Peyer's patch (tissue), 4 donors: ENCODE data around the gene MDM4. TPM values are rescaled to one million over a fixed set of nuclear protein-coding genes. Genes with fewer than 3 reads are reported as not detected.

ENCODE experiments used
- DNase-seq, 3 donors: peaks; one replicate each; pipeline ENCODE4 v3.0.0-alpha.2; 2017 to 2019
- H3K27ac ChIP-seq, 4 donors: fragments of 200-600 bp; sonication (generic); one replicate each; pipeline ENCODE4 v1.5.1; 2016 to 2019
- H3K27me3 ChIP-seq, 2 donors: fragments of 200-600 bp; sonication (generic); one replicate each; pipeline ENCODE4 v1.5.1; 2019
- H3K36me3 ChIP-seq, 3 donors: fragments of 200-600 bp; sonication (generic); one replicate each; pipeline ENCODE4 v1.5.1; 2016 to 2019
- H3K4me1 ChIP-seq, 4 donors: fragments of 200-600 bp; sonication (generic); one replicate each; pipeline ENCODE4 v1.5.1; 2016 to 2019
- H3K4me3 ChIP-seq, 4 donors: fragments of 200-600 bp; sonication (generic); 1 replicate in 3 of 4; 2 replicates in 1 of 4; pipeline ENCODE4 v1.5.1; 2016 to 2019; ENCODE audit warnings: mild to moderate bottlenecking in 1 of 4
- H3K9me3 ChIP-seq, 4 donors: fragments of 200-600 bp; sonication (generic); one replicate each; pipeline ENCODE4 v1.5.1; 2016 to 2019; ENCODE audit warnings: mild to moderate bottlenecking in 1 of 4
- CTCF ChIP-seq, 6 experiments: fragments of 450-650 bp in 4 of 6; fragments of 200-600 bp in 2 of 6; sonication (generic) in 1 of 6; IDR thresholded peaks; one replicate each; pipeline ENCODE4 v1.5.1; 2017 to 2019; ENCODE audit warnings: antibody characterized with exemption in 6 of 6, mild to moderate bottlenecking in 3 of 6, moderate library complexity in 1 of 6
- POLR2A ChIP-seq, 2 donors: fragments of 450-650 bp; IDR thresholded peaks; one replicate each; pipeline ENCODE4 v1.5.1; 2017; ENCODE audit warnings: antibody characterized with exemption in 2 of 2, mild to moderate bottlenecking in 2 of 2, moderate library complexity in 2 of 2
- total RNA-seq, 4 donors: library from RNA; depleted of rRNA; stranded (reverse); fragments of >200 nt; gene quantifications; one replicate each; pipeline ENCODE4 v1.1.0, GENCODE V29; 2016

MDM4 gene
- total RNA-seq, 4 donors from 2014 or later: 83.0 to 227 (median 125) TPM

GRCh38 chr1:204506969-204507316 lies 9.3 kb upstream of the MDM4 start:
- Histone ChIP-seq H3K27me3 (no peaks in the 10 kb centered on the region), H3K27ac (peak overlapping the region; percentile 78 to 89 (median 82)), H3K36me3 (no peaks in the 10 kb centered on the region), H3K4me3 (peak overlapping the region; percentile 40 to 63 (median 50)), H3K4me1 (peaks cover 0 to 5% (median 2%) of the 10 kb centered on the region in 4 donors), H3K9me3 (no peaks in the 10 kb centered on the region)
- DNase-seq: peak in 2 of 3 donors; percentile 85 to 92
- TF ChIP-seq CTCF (IDR thresholded peaks at IDR 0.05) (no peak), POLR2A (IDR thresholded peaks at IDR 0.05) (no peak)

DNA sequence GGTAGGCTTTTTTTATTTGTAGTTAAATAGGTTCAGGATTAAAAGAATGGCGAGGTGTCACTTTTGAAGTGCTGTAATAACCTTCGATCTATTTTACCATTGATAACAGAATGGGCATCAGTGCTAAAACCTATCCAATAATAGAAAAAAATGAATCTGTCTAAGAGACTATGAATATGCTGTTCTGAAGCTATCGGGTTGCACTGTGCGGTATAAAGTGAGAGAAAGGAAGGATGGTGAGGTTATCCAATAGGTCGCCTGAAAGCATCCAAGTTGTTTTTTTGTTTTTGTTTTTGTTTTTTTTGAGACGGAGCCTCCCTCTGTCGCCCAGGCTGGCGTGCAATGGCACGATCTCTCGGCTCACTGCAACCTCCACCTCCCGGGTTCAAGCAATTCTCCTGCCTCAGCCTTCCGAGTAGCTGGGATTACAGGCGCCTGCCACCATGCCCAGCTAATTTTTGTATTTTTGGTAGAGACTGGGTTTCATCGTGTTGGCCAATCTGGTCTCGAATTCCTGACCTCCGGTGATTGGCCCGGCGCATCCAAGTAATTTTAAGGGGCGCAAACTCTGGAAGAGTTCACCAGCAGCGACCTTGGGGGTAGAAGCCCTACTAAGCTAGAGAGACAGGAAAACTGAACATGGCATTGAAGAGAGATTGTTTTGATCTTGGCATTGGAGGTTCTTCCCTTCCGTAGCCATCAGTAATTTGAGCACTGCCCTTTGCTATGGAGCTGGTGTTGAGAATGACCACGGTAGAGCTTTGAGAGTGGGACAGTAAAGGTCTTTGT lies 8.7 kb upstream of the MDM4 start:
- no peaks in the 10 kb centered on the region for H3K9me3 ChIP-seq
- H3K27me3 ChIP-seq: no peaks in the 10 kb centered on the region
- TF ChIP-seq CTCF (IDR thresholded peaks at IDR 0.05) (no peak), POLR2A (IDR thresholded peaks at IDR 0.05) (no peak)
- H3K4me1 ChIP-seq: peaks cover 0 to 5% (median 2%) of the 10 kb centered on the region in 4 donors
- no peak for DNase-seq
- peak overlapping the region; percentile 78 to 89 (median 82) for H3K27ac ChIP-seq
- H3K4me3 ChIP-seq: peak overlapping the region; percentile 40 to 63 (median 50)
- no peaks in the 10 kb centered on the region for H3K36me3 ChIP-seq

GRCh38 chr1:204509186-204509635 lies 7.0 kb upstream of the MDM4 start:
- TF ChIP-seq CTCF (IDR thresholded peaks at IDR 0.05) (no peak), POLR2A (IDR thresholded peaks at IDR 0.05) (no peak)
- Histone ChIP-seq H3K27ac (no peak overlapping the region), H3K4me3 (no peak overlapping the region), H3K36me3 (no peaks in the 10 kb centered on the region), H3K4me1 (peaks cover 0 to 6% (median 5%) of the 10 kb centered on the region in 4 donors), H3K27me3 (no peaks in the 10 kb centered on the region), H3K9me3 (no peaks in the 10 kb centered on the region)
- DNase-seq: no peak

DNA sequence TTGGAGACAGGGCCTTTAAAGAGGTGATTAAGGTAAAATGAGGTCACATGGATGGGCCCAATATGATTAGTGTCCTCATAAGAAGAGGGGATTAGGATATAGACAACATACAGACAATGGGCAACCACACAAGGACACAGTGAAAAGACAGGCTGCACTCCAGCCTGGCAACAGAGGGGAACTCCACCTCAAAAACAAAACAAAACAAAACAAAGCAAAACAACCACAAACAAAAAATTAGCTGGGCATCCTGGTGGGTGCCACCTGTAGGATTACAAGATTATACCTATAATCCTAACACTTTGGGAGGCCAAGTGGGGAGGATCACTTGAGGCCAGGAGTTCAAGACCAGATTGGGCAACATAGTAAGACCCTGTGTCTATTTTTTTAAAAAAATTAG lies 4.8 kb upstream of the MDM4 start:
- no peak for DNase-seq
- TF ChIP-seq POLR2A (IDR thresholded peaks at IDR 0.05) (no peak), CTCF (IDR thresholded peaks at IDR 0.05) (no peak)
- H3K4me3 ChIP-seq: no peak overlapping the region
- no peaks in the 10 kb centered on the region for H3K36me3 ChIP-seq
- no peaks in the 10 kb centered on the region for H3K27me3 ChIP-seq
- peak overlapping the region in 1 of 4 donors; percentile 5 for H3K27ac ChIP-seq
- H3K4me1 ChIP-seq: peaks cover 0 to 9% (median 0%) of the 10 kb centered on the region in 4 donors
- H3K9me3 ChIP-seq: no peaks in the 10 kb centered on the region

GRCh38 chr1:204513117-204513716 lies 3.0 kb upstream of the MDM4 start:
- no peaks in the 10 kb centered on the region for H3K9me3 ChIP-seq
- DNase-seq: peak in 2 of 3 donors; percentile 62 to 67
- H3K27ac ChIP-seq: peak overlapping the region; percentile 53 to 81 (median 64)
- H3K36me3 ChIP-seq: peaks cover 0 to 2% (median 0%) of the 10 kb centered on the region in 3 donors
- TF ChIP-seq CTCF (IDR thresholded peaks at IDR 0.05) (no peak), POLR2A (IDR thresholded peaks at IDR 0.05) (peak in 1 of 2 donors; percentile 6)
- H3K27me3 ChIP-seq: no peaks in the 10 kb centered on the region
- peaks cover 0 to 17% (median 8%) of the 10 kb centered on the region in 4 donors for H3K4me1 ChIP-seq
- H3K4me3 ChIP-seq: peak overlapping the region in 2 of 4 donors; percentile 15 to 24
